Gastrocnemius medialis (tissue), 4 donors: ENCODE data around the gene KRTAP22-2.

Experiments used
- POLR2A ChIP-seq, 2 donors: fragments of 450-650 bp; IDR thresholded peaks; one replicate each; pipeline ENCODE4 v1.6.1; 2017; ENCODE audit warnings: antibody characterized with exemption in 2 of 2, mild to moderate bottlenecking in 2 of 2, moderate library complexity in 2 of 2
- TF ChIP-seq, protein P1 (sequence below), 5 experiments: fragments of 450-650 bp in 3 of 5; fragments of 200-600 bp in 2 of 5; sonication (generic) in 2 of 5; IDR thresholded peaks in 4 of 5; conservative IDR thresholded peaks in 1 of 5; 1 replicate in 4 of 5; 2 replicates in 1 of 5; pipeline ENCODE4 v1.5.1; 2016 to 2019; ENCODE audit warnings: antibody characterized with exemption in 5 of 5, mild to moderate bottlenecking in 3 of 5, moderate library complexity in 3 of 5

DNA sequence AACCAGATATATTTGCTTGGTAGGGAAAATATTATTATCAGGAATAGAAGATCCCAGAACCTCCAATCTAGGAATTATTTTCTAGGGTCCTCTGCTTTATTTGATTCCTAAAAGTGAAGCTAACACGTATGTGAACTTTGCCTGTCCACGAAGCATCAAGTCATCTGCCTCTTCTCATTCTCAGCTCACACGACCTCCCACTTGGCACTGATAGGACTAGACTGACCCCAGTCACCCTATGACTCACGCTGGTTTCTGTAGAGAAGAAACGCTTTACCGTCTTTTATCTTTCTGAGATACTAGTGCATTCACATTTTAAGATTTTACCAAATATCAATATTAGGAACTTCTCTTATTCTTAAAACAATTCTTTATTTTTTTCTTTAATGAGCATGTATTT, 27.1 kb downstream of the KRTAP22-2 start:
- TF ChIP-seq, protein P1, sequence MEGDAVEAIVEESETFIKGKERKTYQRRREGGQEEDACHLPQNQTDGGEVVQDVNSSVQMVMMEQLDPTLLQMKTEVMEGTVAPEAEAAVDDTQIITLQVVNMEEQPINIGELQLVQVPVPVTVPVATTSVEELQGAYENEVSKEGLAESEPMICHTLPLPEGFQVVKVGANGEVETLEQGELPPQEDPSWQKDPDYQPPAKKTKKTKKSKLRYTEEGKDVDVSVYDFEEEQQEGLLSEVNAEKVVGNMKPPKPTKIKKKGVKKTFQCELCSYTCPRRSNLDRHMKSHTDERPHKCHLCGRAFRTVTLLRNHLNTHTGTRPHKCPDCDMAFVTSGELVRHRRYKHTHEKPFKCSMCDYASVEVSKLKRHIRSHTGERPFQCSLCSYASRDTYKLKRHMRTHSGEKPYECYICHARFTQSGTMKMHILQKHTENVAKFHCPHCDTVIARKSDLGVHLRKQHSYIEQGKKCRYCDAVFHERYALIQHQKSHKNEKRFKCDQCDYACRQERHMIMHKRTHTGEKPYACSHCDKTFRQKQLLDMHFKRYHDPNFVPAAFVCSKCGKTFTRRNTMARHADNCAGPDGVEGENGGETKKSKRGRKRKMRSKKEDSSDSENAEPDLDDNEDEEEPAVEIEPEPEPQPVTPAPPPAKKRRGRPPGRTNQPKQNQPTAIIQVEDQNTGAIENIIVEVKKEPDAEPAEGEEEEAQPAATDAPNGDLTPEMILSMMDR (IDR thresholded peaks at IDR 0.05 in 4 of 5, conservative IDR thresholded peaks at IDR 0.05 in 1 of 5), result no peak
- TF ChIP-seq POLR2A (IDR thresholded peaks at IDR 0.05), result no peak
